Stimulated activated naive CD8-positive, alpha-beta T cell treated with anti-CD3 and anti-CD28 coated beads, Interleukin-15, Interleukin-2, amounts not matched to agents 100 ng/mL and 50 ng/mL, for 24 hours (primary cell): ENCODE measurements around the gene MEGF10.

ENCODE experiments used
- H3K27ac Mint-ChIP-seq: one replicate; pipeline ENCODE4 v1.8.0; 2021; ENCODE audit warnings: mild to moderate bottlenecking, mixed read lengths
- H3K27me3 Mint-ChIP-seq: one replicate; pipeline ENCODE4 v1.8.0; 2021; ENCODE audit warnings: mixed read lengths
- H3K36me3 Mint-ChIP-seq: one replicate; pipeline ENCODE4 v1.8.0; 2021; ENCODE audit warnings: low read depth, mixed read lengths
- H3K4me1 Mint-ChIP-seq: one replicate; pipeline ENCODE4 v1.8.0; 2021; ENCODE audit warnings: low read depth, mixed read lengths
- H3K4me3 Mint-ChIP-seq: one replicate; pipeline ENCODE4 v1.8.0; 2021; ENCODE audit warnings: mild to moderate bottlenecking, mixed read lengths
- H3K9me3 Mint-ChIP-seq: one replicate; pipeline ENCODE4 v1.8.0; 2021; ENCODE audit warnings: mixed read lengths

The MEGF10 gene

DNA sequence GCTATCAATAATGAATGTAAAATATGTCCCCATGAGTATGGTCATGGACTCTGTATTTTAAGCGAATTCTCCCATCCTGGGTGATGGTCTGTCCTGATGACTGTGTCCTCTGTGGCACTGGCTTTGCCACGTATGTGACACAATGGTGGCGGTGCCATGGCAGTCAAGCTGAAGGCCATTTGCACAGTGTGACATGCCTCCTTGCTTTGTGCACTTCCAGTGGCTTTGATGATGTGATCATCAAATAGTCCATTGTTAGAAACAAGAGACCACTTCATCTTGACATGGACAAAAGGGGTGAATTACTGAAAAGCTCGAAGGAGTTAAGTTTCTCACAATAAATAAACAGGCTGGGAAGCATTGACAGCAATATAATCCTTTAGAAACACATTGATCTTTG is 195.9 kb downstream of the MEGF10 start:
- H3K4me3 Mint-ChIP-seq: no peak overlapping the region

DNA sequence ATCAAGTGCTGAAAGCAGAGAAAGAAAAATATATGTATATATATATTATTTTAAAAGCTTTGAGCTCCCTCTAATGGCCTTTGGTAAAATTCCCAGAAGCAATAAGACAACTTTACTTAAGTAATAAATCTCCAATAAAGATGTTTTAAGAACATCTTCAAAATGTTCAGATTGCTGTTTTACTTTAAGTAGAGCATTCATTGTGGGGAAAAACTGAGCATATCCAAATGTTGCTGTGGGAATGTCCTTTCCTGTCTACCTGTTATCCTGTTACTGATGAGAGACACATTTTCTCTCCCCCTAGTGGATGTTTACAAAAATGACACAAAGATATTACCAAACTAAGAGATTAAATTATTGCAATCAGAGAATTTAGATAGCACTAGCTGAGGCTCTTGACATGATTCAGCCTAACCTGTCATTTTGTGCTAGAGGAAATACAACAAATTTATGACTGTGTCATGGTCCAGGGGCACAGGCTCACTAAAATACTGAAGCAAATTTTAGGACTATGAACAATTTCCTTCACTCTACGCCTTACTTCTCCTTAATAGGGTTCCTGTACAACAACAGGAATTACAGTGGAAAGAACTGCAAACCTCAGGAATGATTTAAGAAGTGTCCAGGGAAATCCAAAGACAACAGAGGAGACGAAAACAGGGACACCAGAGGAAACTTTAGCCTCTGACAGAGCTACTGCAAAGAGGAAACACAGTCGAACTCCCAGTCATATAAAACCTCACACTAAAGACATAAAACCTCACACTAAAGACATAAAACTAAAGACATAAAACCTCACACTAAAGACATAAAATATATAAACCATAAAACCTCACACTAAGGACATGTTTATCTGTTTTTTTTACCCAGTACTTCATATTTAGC is 202.5 kb downstream of the MEGF10 start:
- Mint-ChIP-seq H3K27ac (no peak overlapping the region), H3K4me1 (no peaks in the 10 kb centered on the region), H3K27me3 (peaks cover 21% of the 10 kb centered on the region), H3K36me3 (no peaks in the 10 kb centered on the region), H3K9me3 (no peaks in the 10 kb centered on the region), H3K4me3 (no peak overlapping the region)

More for the DNA sequence above, 195.9 kb downstream of the MEGF10 start:
- H3K27ac Mint-ChIP-seq: no peak overlapping the region
- no peaks in the 10 kb centered on the region for H3K9me3 Mint-ChIP-seq
- no peaks in the 10 kb centered on the region for H3K4me1 Mint-ChIP-seq
- H3K36me3 Mint-ChIP-seq: no peaks in the 10 kb centered on the region
- peaks cover 10% of the 10 kb centered on the region for H3K27me3 Mint-ChIP-seq

DNA sequence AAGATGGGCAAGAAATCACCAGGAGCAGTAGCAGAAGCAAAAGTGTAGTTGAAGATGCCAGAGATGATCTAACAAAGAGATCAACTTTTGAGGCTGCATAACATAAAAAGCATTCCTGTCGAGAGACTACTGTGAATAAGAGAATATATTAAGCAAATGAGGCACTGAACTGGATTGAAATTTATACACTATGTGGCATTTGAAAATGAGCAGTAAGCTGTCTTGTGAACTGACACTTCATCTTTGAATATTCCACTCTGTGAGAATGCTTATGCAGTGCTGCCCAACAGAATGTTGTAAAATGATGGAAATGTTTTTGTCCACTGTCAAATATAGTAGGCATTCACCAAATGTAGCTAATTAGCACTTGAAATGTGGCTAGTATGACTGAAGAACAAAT is 208.0 kb downstream of the MEGF10 start:
- Mint-ChIP-seq H3K4me3 (no peak overlapping the region), H3K4me1 (no peaks in the 10 kb centered on the region), H3K27ac (no peak overlapping the region), H3K27me3 (peaks cover 22% of the 10 kb centered on the region), H3K36me3 (no peaks in the 10 kb centered on the region), H3K9me3 (no peaks in the 10 kb centered on the region)

DNA sequence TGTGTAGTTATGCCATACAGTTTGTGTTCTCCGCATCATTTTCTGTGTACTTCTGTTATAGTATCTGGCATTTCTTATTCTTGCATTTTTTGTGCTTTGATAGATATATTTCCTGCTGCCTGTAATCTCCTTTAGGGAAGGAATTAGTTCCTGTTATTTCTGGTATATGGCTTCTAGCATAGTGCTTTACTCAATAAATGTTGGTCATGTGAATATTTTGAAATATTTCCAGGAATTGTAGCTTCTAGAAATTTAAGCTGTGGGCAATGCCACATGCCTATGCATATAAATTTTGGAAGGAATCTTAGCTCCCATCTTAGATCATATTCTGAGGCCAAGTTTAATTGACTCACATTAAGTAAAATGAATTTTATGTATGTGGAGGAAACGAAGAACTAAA is 215.3 kb downstream of the MEGF10 start:
- H3K27me3 Mint-ChIP-seq: peaks cover 9% of the 10 kb centered on the region
- no peaks in the 10 kb centered on the region for H3K4me1 Mint-ChIP-seq
- H3K27ac Mint-ChIP-seq: no peak overlapping the region
- H3K36me3 Mint-ChIP-seq: no peaks in the 10 kb centered on the region
- no peak overlapping the region for H3K4me3 Mint-ChIP-seq
- no peaks in the 10 kb centered on the region for H3K9me3 Mint-ChIP-seq

DNA sequence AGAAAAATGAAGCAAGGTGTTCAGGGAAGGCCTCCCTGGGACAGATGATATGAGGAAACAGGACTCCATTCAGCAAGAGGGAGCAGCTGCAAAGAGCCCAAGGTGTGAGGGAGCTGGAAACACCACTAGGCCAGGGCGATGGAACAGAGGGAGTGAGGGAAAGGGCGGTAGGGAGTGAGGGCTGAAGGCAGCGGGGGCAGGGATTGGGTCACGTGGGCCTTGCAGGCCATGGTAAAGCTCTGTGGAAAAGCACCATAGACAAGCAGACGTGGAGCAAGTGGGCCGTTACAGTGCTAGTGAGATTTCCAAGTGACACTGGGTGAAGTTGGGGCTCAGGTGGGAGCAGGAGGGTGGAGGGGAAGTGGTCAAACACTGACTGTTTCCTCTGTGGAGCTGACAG is 216.0 kb downstream of the MEGF10 start:
- no peaks in the 10 kb centered on the region for H3K36me3 Mint-ChIP-seq
- no peaks in the 10 kb centered on the region for H3K9me3 Mint-ChIP-seq
- H3K27ac Mint-ChIP-seq: no peak overlapping the region
- no peaks in the 10 kb centered on the region for H3K4me1 Mint-ChIP-seq
- peaks cover 12% of the 10 kb centered on the region for H3K27me3 Mint-ChIP-seq
- H3K4me3 Mint-ChIP-seq: no peak overlapping the region

DNA sequence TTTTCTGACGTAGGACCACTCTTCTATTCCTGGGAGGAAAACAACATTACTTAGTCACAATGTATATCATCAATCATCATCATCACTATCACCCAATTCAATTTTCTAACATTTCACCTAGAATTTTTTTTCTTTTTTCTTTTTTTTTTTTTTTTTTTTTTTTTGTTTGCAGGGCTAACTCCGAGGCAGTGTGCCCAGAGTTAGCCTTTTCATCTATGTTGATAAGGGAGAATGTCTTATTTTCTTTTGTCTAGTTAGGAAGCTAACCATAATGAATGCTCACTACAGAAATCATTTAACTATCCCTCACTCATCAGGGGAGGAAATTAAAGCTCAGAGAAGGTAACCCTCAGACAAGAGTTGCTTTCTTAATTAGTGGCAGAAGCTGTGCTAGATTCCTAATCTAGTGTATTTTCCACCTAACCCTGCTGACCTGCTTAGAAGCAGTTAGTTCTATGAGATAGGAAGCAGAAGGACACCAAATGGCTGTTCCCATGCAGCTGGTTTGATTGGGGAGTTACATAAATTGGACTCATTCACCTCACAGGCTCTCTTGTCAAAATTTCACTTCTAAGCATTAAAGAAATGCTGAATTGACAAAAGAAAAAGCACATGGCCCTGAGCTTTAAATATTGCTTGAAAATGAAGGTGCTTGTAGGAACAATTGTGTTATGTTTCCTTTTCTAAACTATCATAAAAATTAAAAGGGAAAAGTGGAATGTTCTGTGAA is 218.2 kb downstream of the MEGF10 start:
- H3K36me3 Mint-ChIP-seq: no peaks in the 10 kb centered on the region
- H3K27me3 Mint-ChIP-seq: peaks cover 18% of the 10 kb centered on the region
- no peaks in the 10 kb centered on the region for H3K9me3 Mint-ChIP-seq
- H3K4me1 Mint-ChIP-seq: no peaks in the 10 kb centered on the region
- no peak overlapping the region for H3K27ac Mint-ChIP-seq
- H3K4me3 Mint-ChIP-seq: no peak overlapping the region
